ENCODE measurements around the gene BUB1B.

The BUB1B gene

DNA sequence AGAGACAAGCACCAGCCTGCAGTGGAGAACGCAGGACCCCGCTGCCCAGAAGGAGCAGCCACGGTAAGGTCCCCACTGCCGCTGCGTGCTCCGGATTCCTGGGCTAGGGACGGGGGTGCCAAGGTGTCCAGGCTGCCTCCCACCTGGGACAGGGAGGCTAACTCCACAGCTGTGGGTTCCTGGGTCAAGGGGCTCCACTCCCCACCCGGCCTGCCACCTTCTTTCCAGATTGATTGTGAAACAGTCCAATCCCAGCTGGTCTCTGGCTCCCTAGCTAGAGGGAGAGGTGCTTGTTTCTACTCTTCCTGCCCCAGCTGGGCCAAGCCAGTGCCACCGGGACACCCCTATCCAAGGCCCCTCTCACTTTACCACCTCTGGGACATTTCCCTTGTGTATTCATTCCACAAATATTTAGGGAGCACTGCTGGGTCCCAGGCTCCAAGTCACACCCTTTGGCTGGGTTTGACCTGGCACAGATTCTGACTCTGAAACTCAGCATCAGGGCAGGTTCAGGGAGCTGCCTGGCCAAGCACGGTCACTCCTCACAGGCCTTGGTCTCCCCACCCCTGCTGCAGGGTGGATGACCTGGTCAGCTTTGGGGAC is 79.9 kb downstream of the BUB1B start:
- DNase-seq, result no peak

GRCh38 chr15:40241269-40242212 is 80.7 kb downstream of the BUB1B start:
- DNase-seq, result no peak

DNA sequence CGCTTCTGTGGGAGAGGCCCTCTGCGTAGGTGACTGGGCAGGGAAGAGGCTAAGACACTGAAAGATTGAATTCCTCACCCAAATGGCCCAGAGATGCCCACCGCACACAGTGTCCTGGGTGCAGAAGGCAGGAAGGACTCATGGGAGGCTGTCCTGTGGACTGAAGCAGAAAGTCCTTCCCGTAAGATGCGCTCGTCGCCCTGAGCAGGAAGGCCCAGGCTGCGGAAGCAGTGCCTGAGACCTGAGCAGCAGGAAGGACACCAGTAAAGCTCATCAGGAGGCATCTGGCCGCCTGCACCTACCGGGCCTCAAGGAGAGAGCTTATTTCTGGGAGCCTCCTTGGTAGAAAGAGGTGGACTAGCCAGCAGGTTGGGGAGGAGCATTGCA is 81.3 kb downstream of the BUB1B start:
- DNase-seq, result no peak

GRCh38 chr15:40242601-40243000 is 81.7 kb downstream of the BUB1B start:
- no peak for DNase-seq

DNA sequence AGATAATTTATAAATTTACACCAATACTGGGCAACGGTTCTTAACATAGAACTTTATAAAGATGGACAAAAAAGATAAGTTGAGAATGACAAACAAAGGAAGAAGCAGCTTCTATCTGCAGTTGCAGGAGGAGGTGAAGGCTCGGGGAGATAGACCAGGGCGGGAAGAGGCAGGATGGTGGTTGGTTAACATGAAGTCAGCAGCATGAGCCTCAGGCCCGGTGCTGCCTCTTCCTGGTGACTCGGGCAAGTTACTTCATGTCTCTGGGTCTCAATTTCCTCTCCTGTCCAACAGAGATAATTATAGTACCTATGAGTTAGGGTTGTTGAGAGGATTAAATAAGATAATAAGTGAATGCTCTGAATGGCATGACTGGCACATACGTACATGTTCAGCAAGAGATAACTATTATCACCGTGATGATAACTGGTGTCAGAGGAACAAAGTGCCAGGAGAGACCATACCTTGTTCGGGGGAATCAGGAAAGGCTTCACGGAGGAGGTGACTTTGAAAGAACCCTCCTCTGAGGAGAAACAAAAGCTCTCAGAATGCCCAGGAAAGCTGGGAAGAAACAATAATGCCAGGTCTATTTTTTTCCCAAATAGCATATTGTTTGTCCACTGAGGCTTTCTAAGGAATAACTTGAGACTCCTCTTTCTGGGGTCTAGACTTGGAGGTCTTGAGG is 82.4 kb downstream of the BUB1B start:
- DNase-seq, result no peak

- no peak for DNase-seq
Measured at GRCh38 chr15:40244961-40245523, 84.2 kb downstream of the BUB1B start.

DNA sequence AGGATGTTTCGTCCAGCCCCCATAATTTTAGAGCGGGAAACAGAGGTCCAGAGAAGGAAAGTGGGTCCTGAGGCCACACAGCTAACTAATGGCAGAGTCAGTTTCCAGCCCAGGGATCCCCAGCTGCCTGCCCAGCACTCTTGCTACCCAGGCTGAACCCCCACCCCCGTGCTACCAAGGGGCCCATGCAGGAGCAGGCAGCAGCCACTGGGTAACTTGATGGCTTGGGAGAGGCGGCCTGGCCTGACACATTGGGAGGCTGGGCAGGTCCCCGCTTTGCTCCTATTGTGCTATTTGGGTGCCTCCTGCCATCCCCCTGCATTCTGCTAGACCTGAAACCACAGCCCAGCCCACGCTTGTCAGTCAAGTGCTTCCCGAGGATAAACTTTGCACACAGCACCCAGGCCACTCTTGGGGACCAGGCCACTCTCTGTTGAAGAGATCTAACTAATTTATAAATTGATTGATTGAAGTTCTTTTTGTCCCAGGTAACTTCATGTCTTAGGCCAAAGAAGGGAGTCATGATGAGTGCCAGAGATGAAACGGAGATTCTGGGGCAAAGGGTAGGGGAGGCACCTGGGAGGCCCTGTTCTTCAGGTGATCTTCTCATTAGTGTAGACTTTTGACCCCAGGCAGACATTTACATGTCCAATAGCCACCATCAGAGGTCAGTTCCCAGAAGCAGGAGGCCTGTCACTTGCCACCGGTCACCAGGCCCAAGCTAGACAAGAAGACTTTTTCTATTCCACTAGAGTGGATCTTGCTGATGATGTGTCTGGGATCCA is 85.0 kb downstream of the BUB1B start:
- no peak for DNase-seq

- DNase-seq, result no peak
Measured at GRCh38 chr15:40246496-40247280, 85.8 kb downstream of the BUB1B start.

GRCh38 chr15:40247406-40247971 is 86.6 kb downstream of the BUB1B start:
- DNase-seq, result no peak

- no peak for DNase-seq
Measured at GRCh38 chr15:40248006-40248783, 87.3 kb downstream of the BUB1B start.

- DNase-seq, result peak; percentile 71
Measured at GRCh38 chr15:40249477-40250303, 88.8 kb downstream of the BUB1B start.

DNA sequence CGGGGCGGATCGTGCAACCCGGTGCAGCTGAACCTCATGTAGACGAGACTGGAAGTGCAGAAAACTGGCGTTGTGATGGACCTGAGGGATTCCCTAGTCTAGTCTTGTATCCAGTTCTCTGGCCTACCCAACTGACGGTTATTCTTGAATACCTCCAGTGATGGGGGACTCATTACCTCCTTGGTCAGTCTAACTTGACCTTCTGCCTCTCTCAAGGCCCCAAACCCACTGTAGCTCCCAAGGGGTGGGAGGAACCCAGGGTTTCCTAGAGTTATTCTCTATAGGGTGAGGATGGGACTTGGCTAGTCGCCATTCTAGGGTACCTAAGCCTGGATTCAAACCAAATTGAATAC is 89.4 kb downstream of the BUB1B start:
- DNase-seq, result no peak

DNA sequence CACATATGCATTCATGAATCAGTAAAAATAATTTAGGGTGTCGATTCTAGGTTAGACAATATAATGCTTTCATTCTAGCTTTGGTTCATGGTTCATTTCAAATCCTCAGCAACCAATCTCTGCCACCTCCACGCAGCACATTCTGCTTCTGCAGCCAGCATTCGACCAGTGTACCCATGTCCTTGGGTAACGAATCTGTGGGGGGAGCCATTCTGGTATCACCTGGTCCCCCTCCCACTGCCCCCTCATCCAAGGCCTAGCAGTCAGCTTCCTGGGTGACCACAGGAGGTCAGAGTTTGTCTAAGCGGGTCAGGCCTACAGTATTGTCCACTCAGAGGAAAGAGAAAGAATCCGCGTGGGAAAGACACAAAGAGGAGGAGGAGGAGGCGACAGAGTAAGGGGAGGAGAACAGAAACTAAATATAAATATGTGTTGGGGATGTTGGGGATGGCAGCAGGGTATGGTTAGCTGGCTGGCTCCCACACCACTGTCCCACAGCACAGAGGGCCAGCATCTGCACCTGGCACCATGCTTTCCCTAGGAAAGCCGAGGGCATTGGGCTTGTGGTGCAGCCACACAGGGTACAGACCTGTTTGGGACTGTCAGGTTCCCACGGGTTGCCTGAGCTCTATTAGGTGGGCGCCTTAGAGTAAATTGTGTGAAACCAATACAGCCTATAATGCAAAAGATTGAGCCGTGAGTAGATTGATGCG is 90.1 kb downstream of the BUB1B start:
- DNase-seq, result no peak

GRCh38 chr15:40251486-40252140 is 90.7 kb downstream of the BUB1B start:
- no peak for DNase-seq

DNA sequence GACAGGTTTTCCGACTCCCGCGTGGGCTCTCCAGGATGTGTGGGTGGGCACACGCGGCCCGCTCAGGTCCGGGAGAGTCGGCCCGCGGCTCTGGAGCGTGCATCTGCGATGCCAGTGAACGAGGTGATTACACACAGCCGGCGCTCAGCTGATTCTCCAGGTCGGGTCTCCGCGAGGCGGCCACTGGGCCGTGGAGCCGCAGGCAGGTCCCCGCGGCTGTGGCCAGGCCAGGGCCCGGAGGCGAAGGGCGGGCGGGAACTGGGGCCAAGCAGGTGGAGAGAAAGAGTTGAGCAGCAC is 91.2 kb downstream of the BUB1B start:
- no peak for DNase-seq

DNA sequence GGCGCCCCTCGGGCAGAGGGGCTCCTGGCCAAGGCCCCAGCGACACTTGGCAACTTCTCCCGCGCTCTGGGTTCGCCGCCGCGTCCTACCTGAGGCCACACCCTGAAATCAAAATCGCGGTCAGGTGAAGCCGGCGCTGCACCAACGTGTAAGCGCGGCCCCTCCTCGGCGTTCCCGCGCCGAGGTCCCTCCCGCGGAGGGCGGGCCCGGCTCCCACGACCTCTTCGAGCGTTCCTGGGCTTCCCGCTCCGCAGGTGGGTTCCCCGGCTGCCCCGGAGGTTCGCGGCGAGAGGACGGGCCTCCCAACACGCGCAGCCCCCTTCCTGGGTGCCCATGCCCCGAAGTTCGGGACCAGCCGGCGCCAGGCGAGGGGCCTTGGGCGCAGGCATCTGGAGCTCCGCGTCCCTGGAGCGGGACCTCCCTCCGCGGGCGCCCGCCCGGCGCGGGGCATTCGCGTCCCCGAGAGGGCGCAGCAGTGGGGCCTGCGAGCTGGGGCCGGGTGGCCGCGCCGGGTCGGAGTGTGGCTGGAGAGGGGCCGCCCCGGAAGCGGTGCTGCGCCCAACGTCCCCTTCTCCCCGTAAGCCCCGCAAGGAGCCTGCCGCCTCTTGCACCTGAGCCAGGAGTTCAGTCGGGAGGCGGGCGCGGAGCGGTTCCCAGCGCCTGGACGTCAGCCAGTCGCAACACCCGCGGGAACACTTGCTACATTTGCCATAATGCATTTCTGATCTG is 91.7 kb downstream of the BUB1B start:
- no peak for DNase-seq

DNA sequence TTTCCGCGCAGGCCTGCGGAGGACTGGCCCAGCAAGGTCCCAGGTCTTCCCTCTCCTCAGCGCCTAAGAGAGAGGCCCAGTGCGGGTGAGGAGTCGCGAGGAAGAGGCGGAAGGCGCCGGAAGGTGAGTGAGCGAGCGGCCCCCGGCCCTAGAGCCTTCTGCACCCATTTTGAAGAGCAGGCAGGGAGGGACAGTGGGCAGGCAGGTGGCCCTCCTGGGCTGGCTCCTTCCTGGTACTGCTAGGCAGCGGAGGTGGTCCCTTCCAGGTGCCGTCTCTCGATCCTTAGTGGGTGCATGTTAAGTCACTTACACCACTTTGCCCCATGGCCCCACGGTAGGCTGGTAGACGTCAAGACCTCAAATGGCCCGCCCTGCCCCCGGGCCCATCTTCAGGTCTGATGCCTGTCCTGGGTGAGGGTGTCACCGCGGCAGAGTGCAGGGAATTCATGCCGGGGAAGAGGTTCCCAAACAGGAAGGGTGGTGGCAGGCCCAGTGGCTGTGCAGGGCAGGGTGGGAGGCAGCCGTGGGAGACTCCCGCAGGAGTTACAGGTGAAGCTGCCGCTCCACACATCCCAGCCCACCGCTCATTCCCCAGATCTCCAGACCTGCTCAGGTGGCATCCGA is 92.4 kb downstream of the BUB1B start:
- no peak for DNase-seq

DNA sequence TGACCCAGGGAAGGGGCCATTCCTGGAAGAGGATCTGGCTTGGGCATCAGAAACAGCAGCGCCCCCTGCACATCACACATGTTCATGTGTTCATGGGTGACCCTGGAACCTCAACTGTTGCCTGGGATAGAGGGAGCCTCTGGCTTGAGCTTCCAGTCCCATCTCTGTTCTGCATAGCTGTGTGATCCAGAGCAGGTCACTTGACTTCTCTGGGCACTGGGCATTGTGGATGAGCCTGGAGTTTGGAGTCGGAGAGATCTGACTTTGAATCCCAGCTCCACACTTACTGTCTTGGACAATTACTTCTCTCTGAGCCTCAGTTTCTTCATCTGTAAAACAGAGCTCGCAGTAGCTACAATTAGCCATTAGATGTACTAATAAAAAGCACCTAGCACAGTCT is 93.6 kb downstream of the BUB1B start:
- DNase-seq, result no peak

Data from EL (cell line).